Sigmoid colon (tissue), 7 donors: ENCODE measurements around the gene DAPK1. TPM values are rescaled to one million over a fixed set of nuclear protein-coding genes. Genes with fewer than 3 reads are reported as not detected.

Source experiments
- DNase-seq: peaks from one replicate; pipeline ENCODE4 v3.0.0-alpha.2; 2019
- H3K27ac ChIP-seq, 4 donors: fragments of 200-600 bp; sonication (generic); one replicate each; pipeline ENCODE4 v1.5.1; 2016 to 2019; ENCODE audit warnings: mild to moderate bottlenecking in 1 of 4
- H3K27me3 ChIP-seq, 3 donors: fragments of 200-600 bp; sonication (generic); one replicate each; pipeline ENCODE4 v1.5.1; 2019; ENCODE audit warnings: mild to moderate bottlenecking in 1 of 3
- H3K36me3 ChIP-seq, 4 donors: fragments of 200-600 bp; sonication (generic); one replicate each; pipeline ENCODE4 v1.5.1; 2016 to 2019
- H3K4me1 ChIP-seq, 4 donors: fragments of 200-600 bp; sonication (generic); one replicate each; pipeline ENCODE4 v1.5.1; 2017 to 2019
- H3K4me3 ChIP-seq, 4 donors: fragments of 200-600 bp; sonication (generic); one replicate each; pipeline ENCODE4 v1.5.1; 2017 to 2019; ENCODE audit warnings: mild to moderate bottlenecking in 2 of 4, moderate library complexity in 1 of 4
- H3K9me3 ChIP-seq, 4 donors: fragments of 200-600 bp in 3 of 4; sonication (generic) in 3 of 4; one replicate each; pipeline versions ENCODE4 v1.5.1 to v1.6.1; 2013 to 2019
- EP300 ChIP-seq, 4 donors: sonication (generic); formaldehyde crosslinking; IDR thresholded peaks; one replicate each; pipeline ENCODE4 v1.6.1; 2017; ENCODE audit warnings: antibody characterized with exemption in 4 of 4
- POLR2A ChIP-seq, 2 donors: fragments of 450-650 bp; IDR thresholded peaks; one replicate each; pipeline ENCODE4 v1.6.1; 2016; ENCODE audit warnings: antibody characterized with exemption in 2 of 2, mild to moderate bottlenecking in 2 of 2, moderate library complexity in 2 of 2
- POLR2AphosphoS5 ChIP-seq, 4 donors: sonication (generic); formaldehyde crosslinking; IDR thresholded peaks; one replicate each; pipeline ENCODE4 v1.6.1; 2017; ENCODE audit warnings: antibody characterized with exemption in 4 of 4
- WGBS, 2 donors: extraction: QIAGEN DNeasy Blood & Tissue Kit; methylation state at CpG; one replicate each; pipeline ENCODE4 v1.1.7; 2013; 5-methylcytosine and 5-hydroxymethylcytosine counted together
- intact Hi-C: fragments of 100-400 bp; cut with DNase I; formaldehyde crosslinking; loops from one replicate; pipeline ENCODE4 v1.15.1; 2023
- polyA plus RNA-seq, 3 donors: library from polyadenylated mRNA; stranded (reverse); fragments of 200-250 nt; gene quantifications; one replicate each; pipeline ENCODE4 v1.2.3, GENCODE V29; 2013
- total RNA-seq, 4 donors: library from RNA; depleted of rRNA; stranded (reverse); fragments of >200 nt; gene quantifications; one replicate each; pipeline ENCODE4 v1.1.0, GENCODE V29; 2016
- TF ChIP-seq, protein P1 (sequence below), 4 experiments: fragments of 450-650 bp in 3 of 4; fragments of 200-600 bp in 1 of 4; IDR thresholded peaks; one replicate each; pipeline ENCODE4 v1.5.1; 2016 to 2019; ENCODE audit warnings: antibody characterized with exemption in 4 of 4, mild to moderate bottlenecking in 3 of 4, moderate library complexity in 2 of 4
- donor health status: healthy with polysubstance abuse.
- donor health status: Bipolar disorder and iron deficiency.
- donor health status: healthy.

The DAPK1 gene
- total and polyA plus RNA-seq, 7 donors: 4.8 to 92.5 (median 78.1) TPM

DNA sequence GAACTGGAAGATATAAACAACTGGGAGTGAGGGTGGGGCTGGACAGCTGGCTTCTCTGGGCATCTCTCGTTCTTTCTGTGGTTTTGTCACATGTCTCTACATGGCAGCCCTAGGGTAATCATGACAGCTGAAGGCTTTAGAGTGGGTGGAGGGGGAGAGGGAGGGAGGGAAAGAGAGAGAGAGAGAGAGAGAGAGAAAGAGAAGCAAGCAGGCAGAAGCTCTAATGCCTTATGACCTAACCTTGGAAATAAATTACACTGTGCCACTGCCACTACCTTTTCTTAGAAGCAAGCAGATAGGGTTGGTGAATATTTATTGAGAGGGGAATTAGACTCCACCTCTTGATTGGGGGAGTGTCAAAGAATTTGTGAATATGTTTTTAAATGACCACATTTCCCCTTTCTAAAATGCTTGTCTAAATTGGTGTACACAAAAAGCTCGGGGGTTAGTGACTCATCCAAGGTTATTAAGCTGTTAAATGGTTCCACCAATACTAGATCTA is 2.6 kb upstream of the DAPK1 start:
- Histone ChIP-seq H3K9me3 (no peaks in the 10 kb centered on the region), H3K4me3 (no peak overlapping the region), H3K4me1 (peaks cover 0 to 10% (median 2%) of the 10 kb centered on the region in 4 donors), H3K27ac (no peak overlapping the region), H3K27me3 (no peaks in the 10 kb centered on the region), H3K36me3 (no peaks in the 10 kb centered on the region)
- whole genome bisulfite sequencing, 2 donors: 8 to 13% methylated on average over 2 of the region's 2 CpGs
- no peak for DNase-seq
- no peak for TF ChIP-seq POLR2AphosphoS5 (IDR thresholded peaks at IDR 0.05)
- TF ChIP-seq POLR2A (IDR thresholded peaks at IDR 0.05): no peak
- TF ChIP-seq, protein P1, sequence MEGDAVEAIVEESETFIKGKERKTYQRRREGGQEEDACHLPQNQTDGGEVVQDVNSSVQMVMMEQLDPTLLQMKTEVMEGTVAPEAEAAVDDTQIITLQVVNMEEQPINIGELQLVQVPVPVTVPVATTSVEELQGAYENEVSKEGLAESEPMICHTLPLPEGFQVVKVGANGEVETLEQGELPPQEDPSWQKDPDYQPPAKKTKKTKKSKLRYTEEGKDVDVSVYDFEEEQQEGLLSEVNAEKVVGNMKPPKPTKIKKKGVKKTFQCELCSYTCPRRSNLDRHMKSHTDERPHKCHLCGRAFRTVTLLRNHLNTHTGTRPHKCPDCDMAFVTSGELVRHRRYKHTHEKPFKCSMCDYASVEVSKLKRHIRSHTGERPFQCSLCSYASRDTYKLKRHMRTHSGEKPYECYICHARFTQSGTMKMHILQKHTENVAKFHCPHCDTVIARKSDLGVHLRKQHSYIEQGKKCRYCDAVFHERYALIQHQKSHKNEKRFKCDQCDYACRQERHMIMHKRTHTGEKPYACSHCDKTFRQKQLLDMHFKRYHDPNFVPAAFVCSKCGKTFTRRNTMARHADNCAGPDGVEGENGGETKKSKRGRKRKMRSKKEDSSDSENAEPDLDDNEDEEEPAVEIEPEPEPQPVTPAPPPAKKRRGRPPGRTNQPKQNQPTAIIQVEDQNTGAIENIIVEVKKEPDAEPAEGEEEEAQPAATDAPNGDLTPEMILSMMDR (IDR thresholded peaks at IDR 0.05): no peak
- TF ChIP-seq EP300 (IDR thresholded peaks at IDR 0.05): no peak
- intact Hi-C loops: loop anchor here (5.0 kb wide), 2 partner anchors 102 to 158 kb away; no protein-coding TSS in a partner anchor

DNA sequence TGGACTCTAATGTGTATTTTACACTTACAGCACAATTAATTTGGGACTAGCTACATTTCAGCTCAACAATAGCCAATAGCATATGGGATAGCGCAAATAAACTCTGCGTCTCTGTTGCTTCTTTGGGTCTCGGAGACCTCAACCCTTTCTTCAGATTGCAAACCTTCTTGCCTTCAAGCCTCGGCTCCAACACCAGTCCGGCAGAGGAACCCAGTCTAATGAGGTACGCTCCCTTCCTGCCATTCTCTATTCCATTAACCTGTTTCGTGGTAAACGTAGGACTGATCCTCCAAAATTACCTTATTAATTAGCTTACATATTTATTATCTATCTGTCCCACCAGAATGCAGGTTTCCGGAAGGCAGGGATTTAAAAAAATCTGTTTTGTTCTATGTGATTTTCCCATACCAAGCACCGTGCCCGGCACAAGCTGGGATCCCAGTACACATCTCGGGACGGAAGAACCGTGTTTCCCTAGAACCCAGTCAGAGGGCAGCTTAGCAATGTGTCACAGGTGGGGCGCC is 525 bp upstream of the DAPK1 start:
- peak overlapping the region; percentile 88 to 95 (median 94) for H3K4me3 ChIP-seq
- H3K9me3 ChIP-seq: no peaks in the 10 kb centered on the region
- 10 to 12% methylated on average over 15 of the region's 15 CpGs for WGBS, 2 donors
- peak overlapping the region; percentile 85 to 94 (median 91) for H3K27ac ChIP-seq
- H3K27me3 ChIP-seq: no peaks in the 10 kb centered on the region
- no peak for DNase-seq
- intact Hi-C loops: loop anchor here (5.0 kb wide), 2 partner anchors 100 to 160 kb away; no protein-coding TSS in a partner anchor
- peaks cover 0 to 31% (median 23%) of the 10 kb centered on the region in 4 donors for H3K4me1 ChIP-seq
- H3K36me3 ChIP-seq: no peaks in the 10 kb centered on the region
- TF ChIP-seq POLR2AphosphoS5 (IDR thresholded peaks at IDR 0.05): no peak
- no peak for TF ChIP-seq EP300 (IDR thresholded peaks at IDR 0.05)
- TF ChIP-seq, protein P1 (IDR thresholded peaks at IDR 0.05): no peak
- TF ChIP-seq POLR2A (IDR thresholded peaks at IDR 0.05): no peak

DNA sequence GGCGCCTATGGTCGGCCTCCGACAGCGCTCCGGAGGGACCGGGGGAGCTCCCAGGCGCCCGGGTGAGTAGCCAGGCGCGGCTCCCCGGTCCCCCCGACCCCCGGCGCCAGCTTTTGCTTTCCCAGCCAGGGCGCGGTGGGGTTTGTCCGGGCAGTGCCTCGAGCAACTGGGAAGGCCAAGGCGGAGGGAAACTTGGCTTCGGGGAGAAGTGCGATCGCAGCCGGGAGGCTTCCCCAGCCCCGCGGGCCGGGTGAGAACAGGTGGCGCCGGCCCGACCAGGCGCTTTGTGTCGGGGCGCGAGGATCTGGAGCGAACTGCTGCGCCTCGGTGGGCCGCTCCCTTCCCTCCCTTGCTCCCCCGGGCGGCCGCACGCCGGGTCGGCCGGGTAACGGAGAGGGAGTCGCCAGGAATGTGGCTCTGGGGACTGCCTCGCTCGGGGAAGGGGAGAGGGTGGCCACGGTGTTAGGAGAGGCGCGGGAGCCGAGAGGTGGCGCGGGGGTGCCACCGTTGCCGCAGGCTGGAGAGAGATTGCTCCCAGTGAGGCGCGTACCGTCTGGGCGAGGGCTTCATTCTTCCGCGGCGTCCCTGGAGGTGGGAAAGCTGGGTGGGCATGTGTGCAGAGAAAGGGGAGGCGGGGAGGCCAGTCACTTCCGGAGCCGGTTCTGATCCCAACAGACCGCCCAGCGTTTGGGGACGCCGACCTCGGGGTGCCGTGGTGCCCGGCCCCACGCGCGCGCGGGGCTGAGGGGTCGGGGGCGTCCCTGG is 561 bp downstream of the DAPK1 start:
- 1 to 2% methylated on average over 80 of the region's 80 CpGs for WGBS, 2 donors
- TF ChIP-seq, protein P1 (IDR thresholded peaks at IDR 0.05): peak in 1 of 4 experiments; percentile 33
- peak in 2 of 4 donors; percentile 15 to 36 for TF ChIP-seq POLR2AphosphoS5 (IDR thresholded peaks at IDR 0.05)
- TF ChIP-seq POLR2A (IDR thresholded peaks at IDR 0.05): no peak
- TF ChIP-seq EP300 (IDR thresholded peaks at IDR 0.05): no peak
- H3K9me3 ChIP-seq: no peaks in the 10 kb centered on the region
- no peaks in the 10 kb centered on the region for H3K27me3 ChIP-seq
- peak overlapping the region; percentile 85 to 94 (median 91) for H3K27ac ChIP-seq
- intact Hi-C loops: loop anchor here (2.0 to 5.0 kb wide), 3 partner anchors 99 to 161 kb away; no protein-coding TSS in a partner anchor
- H3K4me1 ChIP-seq: peaks cover 0 to 40% (median 32%) of the 10 kb centered on the region in 4 donors
- no peaks in the 10 kb centered on the region for H3K36me3 ChIP-seq
- DNase-seq: peak; percentile 78
- H3K4me3 ChIP-seq: peak overlapping the region; percentile 88 to 95 (median 94)

DNA sequence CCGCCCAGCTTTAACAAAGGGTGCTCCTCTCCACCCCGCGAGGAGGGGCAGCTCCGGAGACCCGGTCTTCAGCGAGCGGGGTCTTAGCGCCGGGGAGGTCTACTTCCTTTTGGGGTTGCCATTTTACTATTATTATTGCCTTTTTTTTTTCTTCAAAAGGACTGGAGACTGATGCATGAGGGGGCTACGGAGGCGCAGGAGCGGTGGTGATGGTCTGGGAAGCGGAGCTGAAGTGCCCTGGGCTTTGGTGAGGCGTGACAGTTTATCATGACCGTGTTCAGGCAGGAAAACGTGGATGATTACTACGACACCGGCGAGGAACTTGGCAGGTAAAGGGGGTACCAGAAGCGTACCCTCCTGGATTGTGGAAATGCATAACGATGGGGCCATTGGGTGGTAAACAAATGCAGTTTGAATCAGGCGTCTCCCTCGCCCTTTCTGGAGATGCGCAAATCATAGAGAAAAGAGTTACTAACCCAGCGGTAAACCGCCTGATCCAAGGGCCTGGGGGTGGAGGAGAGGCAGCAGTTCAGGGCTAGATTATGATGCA is 1.2 kb downstream of the DAPK1 start:
- Histone ChIP-seq H3K4me3 (peak overlapping the region; percentile 88 to 95 (median 94)), H3K9me3 (no peaks in the 10 kb centered on the region), H3K27me3 (no peaks in the 10 kb centered on the region), H3K36me3 (no peaks in the 10 kb centered on the region), H3K27ac (peak overlapping the region; percentile 85 to 94 (median 91)), H3K4me1 (peaks cover 0 to 47% (median 39%) of the 10 kb centered on the region in 4 donors)
- DNase-seq: no peak
- no peak for TF ChIP-seq EP300 (IDR thresholded peaks at IDR 0.05)
- intact Hi-C loops: loop anchor here (2.0 to 5.0 kb wide), 3 partner anchors 98 to 162 kb away; no protein-coding TSS in a partner anchor
- WGBS, 2 donors: 12 to 18% methylated on average over 26 of the region's 26 CpGs
